LNCaP clone FGC (cell line): ENCODE results near the gene NGB.

Experiments
- DNase-seq: peaks from one replicate; pipeline ENCODE4 v3.0.0-alpha.2; 2011; ENCODE audit warnings: low read depth
- H3K4me3 ChIP-seq: 2 replicates; pipeline ENCODE4 v1.5.1; 2011; ENCODE audit warnings: mild to moderate bottlenecking, low read depth, low read length, control low read depth
- TF ChIP-seq, protein P1 (sequence below): IDR thresholded peaks from 2 replicates; pipeline ENCODE4 v1.5.1; 2012; ENCODE audit warnings: mild to moderate bottlenecking; ENCODE audit not compliant: control insufficient read depth, insufficient read depth; ENCODE audit errors: extremely low read depth

The NGB gene

DNA sequence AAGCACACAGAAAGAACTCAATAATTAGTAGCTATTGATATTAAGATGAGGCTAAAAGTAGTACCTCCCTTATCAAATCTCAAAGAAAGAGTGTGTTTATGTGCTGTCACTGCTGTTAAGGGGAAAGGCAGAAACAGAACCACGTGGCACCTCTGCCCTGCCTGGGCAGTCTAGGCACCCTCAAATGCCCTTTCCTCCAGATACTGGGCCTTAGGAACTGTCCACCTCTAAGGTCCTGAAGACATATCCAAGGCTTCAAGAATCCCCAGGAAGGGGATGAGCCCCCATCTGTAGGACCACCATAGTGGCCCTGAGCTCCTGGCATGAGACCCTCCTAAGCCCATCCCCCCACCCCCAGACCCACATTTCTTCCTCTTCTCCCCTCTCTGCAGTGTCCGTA is 29.1 kb downstream of the NGB start:
- H3K4me3 ChIP-seq, result no peak overlapping the region
- no peak for DNase-seq
- TF ChIP-seq, protein P1, sequence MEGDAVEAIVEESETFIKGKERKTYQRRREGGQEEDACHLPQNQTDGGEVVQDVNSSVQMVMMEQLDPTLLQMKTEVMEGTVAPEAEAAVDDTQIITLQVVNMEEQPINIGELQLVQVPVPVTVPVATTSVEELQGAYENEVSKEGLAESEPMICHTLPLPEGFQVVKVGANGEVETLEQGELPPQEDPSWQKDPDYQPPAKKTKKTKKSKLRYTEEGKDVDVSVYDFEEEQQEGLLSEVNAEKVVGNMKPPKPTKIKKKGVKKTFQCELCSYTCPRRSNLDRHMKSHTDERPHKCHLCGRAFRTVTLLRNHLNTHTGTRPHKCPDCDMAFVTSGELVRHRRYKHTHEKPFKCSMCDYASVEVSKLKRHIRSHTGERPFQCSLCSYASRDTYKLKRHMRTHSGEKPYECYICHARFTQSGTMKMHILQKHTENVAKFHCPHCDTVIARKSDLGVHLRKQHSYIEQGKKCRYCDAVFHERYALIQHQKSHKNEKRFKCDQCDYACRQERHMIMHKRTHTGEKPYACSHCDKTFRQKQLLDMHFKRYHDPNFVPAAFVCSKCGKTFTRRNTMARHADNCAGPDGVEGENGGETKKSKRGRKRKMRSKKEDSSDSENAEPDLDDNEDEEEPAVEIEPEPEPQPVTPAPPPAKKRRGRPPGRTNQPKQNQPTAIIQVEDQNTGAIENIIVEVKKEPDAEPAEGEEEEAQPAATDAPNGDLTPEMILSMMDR, result no peak

DNA sequence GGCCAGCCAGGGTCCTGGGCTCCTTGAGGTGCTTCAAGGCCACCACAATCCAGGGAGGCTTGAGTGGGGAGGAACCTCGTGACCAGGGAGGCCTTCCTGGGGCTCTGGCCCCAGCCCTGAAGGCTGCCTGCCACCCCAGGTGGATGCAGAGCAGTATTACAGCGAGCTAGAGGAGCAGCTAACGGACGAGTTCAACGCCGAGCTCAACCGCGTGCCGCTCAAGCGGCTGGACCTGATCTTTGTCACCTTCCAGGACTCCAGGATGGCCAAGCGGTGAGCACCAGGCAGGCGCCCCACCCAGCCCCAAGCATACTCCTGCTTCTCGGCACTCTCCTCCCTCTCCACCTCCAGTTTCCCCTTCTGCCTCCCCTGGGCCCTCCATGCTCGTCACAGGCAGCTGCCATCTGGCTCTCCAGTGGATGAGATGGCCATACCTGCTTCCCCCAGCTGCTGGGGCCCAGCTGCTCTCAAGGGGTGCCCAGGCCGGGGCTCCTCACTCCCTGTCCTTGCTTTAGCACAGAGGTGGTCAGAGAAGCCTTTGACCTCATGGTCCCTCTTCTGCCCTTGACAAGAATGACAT is 30.6 kb downstream of the NGB start:
- TF ChIP-seq, protein P1, result no peak
- H3K4me3 ChIP-seq, result no peak overlapping the region
- DNase-seq, result no peak

DNA sequence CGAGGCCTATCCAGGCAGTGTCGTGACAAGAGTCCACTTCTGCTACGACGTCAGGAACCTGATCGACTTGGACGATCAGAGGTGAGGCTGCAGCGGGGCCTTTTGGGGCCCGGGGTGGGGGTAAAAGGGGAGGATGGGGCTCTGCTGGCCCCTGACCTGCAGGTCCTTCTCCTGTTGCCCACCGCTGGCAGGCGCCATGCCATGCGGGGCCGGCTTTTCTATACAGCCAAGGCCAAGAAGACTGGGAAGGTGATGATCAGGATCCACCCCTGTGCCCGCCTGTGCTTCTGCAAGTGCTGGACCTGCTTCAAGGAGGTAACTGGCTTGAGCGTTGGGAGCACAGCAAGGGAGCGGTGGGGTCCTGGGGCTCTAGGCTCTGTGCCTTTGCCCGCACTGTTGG is 31.6 kb downstream of the NGB start:
- TF ChIP-seq, protein P1, result no peak
- no peak overlapping the region for H3K4me3 ChIP-seq
- no peak for DNase-seq

DNA sequence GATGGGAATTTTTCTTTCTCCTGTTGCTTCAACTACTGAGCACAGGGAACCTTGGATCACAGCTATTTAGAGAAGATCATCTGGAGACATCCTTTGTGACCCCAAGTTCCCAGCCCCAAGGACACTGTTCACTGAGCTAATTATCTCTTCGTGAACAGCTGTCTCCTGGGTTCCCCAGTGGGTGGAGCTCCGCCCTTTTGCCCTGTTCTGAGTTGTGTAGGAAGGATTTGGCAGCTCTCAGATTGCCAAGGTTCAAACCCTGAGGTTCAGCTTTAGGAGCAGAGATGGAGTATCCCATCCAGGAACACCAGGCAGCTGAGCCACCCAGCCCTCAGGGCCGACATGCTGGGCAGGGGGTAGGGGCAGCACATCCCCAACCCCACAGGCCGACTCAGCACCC is 32.0 kb downstream of the NGB start:
- no peak for DNase-seq
- no peak overlapping the region for H3K4me3 ChIP-seq
- TF ChIP-seq, protein P1, result no peak

DNA sequence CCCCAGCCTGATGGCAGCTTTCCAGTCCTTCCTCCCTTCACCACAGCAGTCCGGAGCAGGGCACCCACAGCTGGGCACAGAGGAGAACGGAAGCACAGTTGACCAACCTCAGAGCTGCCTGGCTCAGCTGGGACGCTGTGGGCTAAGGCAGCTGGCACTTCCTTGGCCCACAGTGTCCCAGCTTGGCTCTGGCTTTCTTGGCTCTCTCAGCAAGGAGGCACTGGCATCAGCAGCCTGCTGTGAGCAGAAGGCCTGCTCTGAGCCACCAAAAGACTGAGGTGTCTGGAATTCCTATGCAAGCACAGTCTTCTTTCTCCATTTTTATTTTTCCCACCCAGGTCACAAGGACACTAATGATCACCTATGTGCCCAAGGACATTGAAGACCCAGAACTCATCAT is 32.6 kb downstream of the NGB start:
- TF ChIP-seq, protein P1, result no peak
- no peak overlapping the region for H3K4me3 ChIP-seq
- no peak for DNase-seq

DNA sequence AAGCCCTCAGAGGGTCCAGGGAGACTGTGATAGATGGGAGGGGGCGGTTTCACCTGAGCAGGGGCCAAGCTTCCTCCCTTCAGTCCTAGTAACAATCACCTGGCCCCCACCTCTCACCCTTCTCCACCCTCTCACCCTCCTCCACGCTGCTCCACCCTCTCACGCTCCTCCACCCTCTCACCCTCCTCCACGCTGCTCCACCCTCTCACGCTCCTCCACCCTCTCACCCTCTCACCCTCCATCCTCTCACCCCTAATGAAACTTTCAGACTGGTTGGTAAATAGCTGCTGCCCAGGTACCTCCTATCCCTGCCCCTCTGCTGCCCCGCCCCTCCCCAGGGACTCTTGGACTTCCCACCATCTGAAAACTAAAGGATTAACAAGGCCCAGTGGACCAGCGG is 34.2 kb downstream of the NGB start:
- TF ChIP-seq, protein P1, result no peak
- no peak for DNase-seq
- H3K4me3 ChIP-seq, result no peak overlapping the region

DNA sequence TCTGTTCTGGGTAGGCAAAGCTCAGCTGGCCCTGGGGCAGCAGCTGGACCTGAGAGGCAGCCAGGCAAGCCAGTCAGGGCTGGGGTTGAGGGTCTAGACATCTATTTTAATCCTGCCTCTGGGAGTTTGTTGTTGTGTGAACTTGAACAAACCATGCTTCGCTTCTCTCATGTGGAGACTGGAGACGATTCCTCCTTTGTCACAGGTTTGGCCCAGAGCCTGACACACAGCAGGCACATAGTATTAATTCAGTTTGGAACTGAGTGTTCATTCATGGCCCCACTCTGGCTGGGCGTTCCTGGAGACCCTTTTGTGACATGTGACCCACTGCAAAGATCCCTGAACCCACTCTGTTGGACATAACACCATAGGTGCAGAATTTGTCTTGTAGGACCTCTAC is 39.3 kb downstream of the NGB start:
- DNase-seq, result no peak
- TF ChIP-seq, protein P1, result no peak
- H3K4me3 ChIP-seq, result no peak overlapping the region
